ENCODE measurements around the gene RASSF8.

- TF ChIP-seq POLR2A (IDR thresholded peaks at IDR 0.05) (no peak), CTCF (IDR thresholded peaks at IDR 0.05) (no peak)
These were observed 23.9 kb downstream of the RASSF8 start for GRCh38 chr12:25982416-25982815.
